Erythroblast (primary cell): ENCODE results near the gene MAP4K5.

Experiments
- GATA1 ChIP-seq: IDR thresholded peaks from 2 replicates; pipeline ENCODE4 v1.6.1; 2011; ENCODE audit warnings: low read depth, mild to moderate bottlenecking, control low read depth, low read length, moderate library complexity
- POLR2A ChIP-seq: IDR thresholded peaks from 2 replicates; pipeline ENCODE4 v1.6.1; 2011; ENCODE audit warnings: mild to moderate bottlenecking, low read length

- TF ChIP-seq POLR2A: no peak
- no peak for TF ChIP-seq GATA1
Measured at GRCh38 chr14:50530358-50530757, 2.0 kb downstream of the MAP4K5 start.
